ENCODE data around the gene RASGRP1. TPM values are rescaled to one million over a fixed set of nuclear protein-coding genes. Genes with fewer than 3 reads are reported as not detected.

Gene RASGRP1
- total RNA-seq, 2 experiments from 2014 or later = 175 to 179 TPM

DNA sequence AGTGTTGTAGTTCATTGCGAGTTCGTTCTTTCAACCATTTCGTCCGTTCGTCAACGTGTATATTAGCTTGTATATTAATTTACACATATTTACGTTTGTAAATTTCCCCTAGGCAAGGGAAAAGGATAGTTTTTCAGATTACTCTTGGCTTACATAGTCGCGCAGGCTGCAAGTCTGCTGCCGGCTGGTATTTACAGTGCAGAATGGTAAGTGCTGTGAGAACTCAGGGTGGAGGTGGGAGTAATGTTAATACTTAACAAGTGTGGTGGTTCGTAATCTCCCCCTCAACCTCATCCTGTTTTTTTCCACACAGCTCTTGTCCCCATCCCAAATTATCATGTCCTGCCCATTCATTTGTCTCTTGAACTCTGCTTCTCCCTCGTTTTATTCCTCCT is 109.9 kb downstream of the RASGRP1 start:
- ATAC-seq (ENCODE audit: low read depth) (no peak), DNase-seq (no peak)
- H3K27ac Mint-ChIP-seq = peak overlapping the region; percentile 91
- no peaks in the 10 kb centered on the region for H3K9me3 Mint-ChIP-seq
- peaks cover 17% of the 10 kb centered on the region for H3K4me1 Mint-ChIP-seq
- POLR2A ChIA-PET = interaction anchor here (0.8 to 2.5 kb wide), 14 partner anchors 14 to 246 kb away, joined by 3 to 19 read pairs (median 6); no protein-coding TSS in a partner anchor
- H3K4me3 Mint-ChIP-seq = peak overlapping the region; percentile 89
- H3K27me3 Mint-ChIP-seq = peaks cover 18% of the 10 kb centered on the region
- peaks cover 4% of the 10 kb centered on the region for H3K36me3 Mint-ChIP-seq

DNA sequence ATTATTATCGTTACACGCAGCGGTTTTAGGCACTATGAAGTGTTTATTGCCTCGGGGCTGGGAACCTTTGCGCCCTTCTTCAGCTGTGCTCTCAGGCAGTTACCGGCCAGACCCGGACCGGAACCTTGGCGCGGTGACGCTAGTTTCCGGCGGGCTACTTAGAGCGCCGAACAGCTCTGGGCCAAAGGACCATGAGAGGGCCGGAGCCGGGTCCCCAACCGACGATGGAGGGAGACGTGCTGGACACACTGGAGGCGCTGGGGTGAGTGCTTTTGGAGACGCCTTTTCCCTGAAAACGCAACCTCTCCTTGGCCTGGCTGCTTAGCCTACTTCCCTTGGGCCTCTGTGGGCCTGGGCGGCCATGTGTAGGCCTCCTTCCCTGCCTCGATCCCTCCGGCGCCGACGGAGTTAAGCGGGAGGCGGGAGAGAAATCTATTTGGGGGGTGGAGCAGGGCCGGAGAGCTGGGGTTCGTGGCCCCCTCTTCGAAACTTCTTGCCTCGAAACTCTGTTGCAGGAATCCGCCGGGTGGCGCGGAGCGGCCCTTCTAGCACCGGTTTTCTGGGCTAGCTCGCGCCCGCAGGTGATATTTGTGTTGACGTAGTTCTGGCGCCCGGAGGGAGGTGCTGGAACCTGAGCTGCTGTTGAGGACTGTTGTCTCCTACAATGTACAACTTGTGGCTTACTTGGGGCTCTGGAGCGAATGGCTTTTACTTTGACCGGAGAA is 110.5 kb downstream of the RASGRP1 start, which contains the start of gene FAM98B:
Gene FAM98B (plus strand): TSS at position 157 of the 725 bp plus-strand sequence. CDS start 35 bp downstream, at position 192.
- H3K4me3 Mint-ChIP-seq = peak within 1 kb of the TSS; percentile 89
- POLR2A ChIA-PET = interaction anchor here (0.7 to 2.5 kb wide), 17 partner anchors 14 to 247 kb away, joined by 3 to 19 read pairs (median 5); no protein-coding TSS in a partner anchor
- peaks cover 22% of the 10 kb centered on the region for H3K27me3 Mint-ChIP-seq
- DNase-seq (peak; percentile 95), ATAC-seq (ENCODE audit: low read depth) (peak; percentile 86)
- peak within 1 kb of the TSS; percentile 91 for H3K27ac Mint-ChIP-seq
- peaks cover 3% of the 10 kb centered on the region for H3K36me3 Mint-ChIP-seq
- peaks cover 17% of the 10 kb centered on the region for H3K4me1 Mint-ChIP-seq
- H3K9me3 Mint-ChIP-seq = no peaks in the 10 kb centered on the region

GRCh38 chr15:38441130-38441519 is 123.5 kb downstream of the RASGRP1 start:
- POLR2A ChIA-PET = interaction anchor here (1.2 to 2.3 kb wide), 3 partner anchors 14 to 258 kb away, joined by 3 to 11 read pairs (median 9); partner anchors contain the start of gene FAM98B

GRCh38 chr15:38440353-38441129 is 124.1 kb downstream of the RASGRP1 start:
- ATAC-seq (ENCODE audit: low read depth) = peak; percentile 86
- Mint-ChIP-seq H3K9me3 (no peaks in the 10 kb centered on the region), H3K27me3 (peaks cover 34% of the 10 kb centered on the region), H3K4me3 (no peak overlapping the region), H3K4me1 (peaks cover 7% of the 10 kb centered on the region), H3K36me3 (no peaks in the 10 kb centered on the region), H3K27ac (peak overlapping the region; percentile 80)
- DNase-seq = peak; percentile 41
- POLR2A ChIA-PET = interaction anchor here (1.0 to 2.3 kb wide), 4 partner anchors 14 to 259 kb away, joined by 3 to 11 read pairs (median 6); partner anchors contain the start of gene FAM98B

More at GRCh38 chr15:38441130-38441519, 123.5 kb downstream of the RASGRP1 start:
- Mint-ChIP-seq H3K27me3 (peaks cover 29% of the 10 kb centered on the region), H3K36me3 (no peaks in the 10 kb centered on the region), H3K9me3 (no peaks in the 10 kb centered on the region), H3K4me1 (peaks cover 7% of the 10 kb centered on the region), H3K27ac (no peak overlapping the region), H3K4me3 (no peak overlapping the region)
- no peak for ATAC-seq (ENCODE audit: low read depth)
- DNase-seq = no peak

Other genes starting within 250 kb of the RASGRP1 start
- 10 to 100 TPM; 24.1 to 34.6 TPM for gene FAM98B, start 110.7 kb downstream of the RASGRP1 start, total RNA-seq